Testis (tissue), 2 donors: ENCODE data around the gene OBSCN.

Source experiments
- CTCF ChIP-seq, 3 experiments: fragments of 450-650 bp in 2 of 3; fragments of 200-600 bp in 1 of 3; sonication (generic) in 1 of 3; IDR thresholded peaks; one replicate each; pipeline ENCODE4 v1.5.1; 2016 to 2019; ENCODE audit warnings: antibody characterized with exemption in 3 of 3, mild to moderate bottlenecking in 2 of 3, moderate library complexity in 1 of 3
- POLR2A ChIP-seq: fragments of 450-650 bp; IDR thresholded peaks from one replicate; pipeline ENCODE4 v1.6.1; 2017; ENCODE audit warnings: antibody characterized with exemption, mild to moderate bottlenecking, moderate library complexity

GRCh38 chr1:228243093-228243492, 35.2 kb downstream of the OBSCN start:
- TF ChIP-seq CTCF (IDR thresholded peaks at IDR 0.05) (no peak), POLR2A (no peak)
